Measurements from ENCODE around the gene NTNG2. TPM values are rescaled to one million over a fixed set of nuclear protein-coding genes. Genes with fewer than 3 reads are reported as not detected.

Gene NTNG2
- total RNA-seq, 1 donor from 2014 or later, result 2.5 TPM

DNA sequence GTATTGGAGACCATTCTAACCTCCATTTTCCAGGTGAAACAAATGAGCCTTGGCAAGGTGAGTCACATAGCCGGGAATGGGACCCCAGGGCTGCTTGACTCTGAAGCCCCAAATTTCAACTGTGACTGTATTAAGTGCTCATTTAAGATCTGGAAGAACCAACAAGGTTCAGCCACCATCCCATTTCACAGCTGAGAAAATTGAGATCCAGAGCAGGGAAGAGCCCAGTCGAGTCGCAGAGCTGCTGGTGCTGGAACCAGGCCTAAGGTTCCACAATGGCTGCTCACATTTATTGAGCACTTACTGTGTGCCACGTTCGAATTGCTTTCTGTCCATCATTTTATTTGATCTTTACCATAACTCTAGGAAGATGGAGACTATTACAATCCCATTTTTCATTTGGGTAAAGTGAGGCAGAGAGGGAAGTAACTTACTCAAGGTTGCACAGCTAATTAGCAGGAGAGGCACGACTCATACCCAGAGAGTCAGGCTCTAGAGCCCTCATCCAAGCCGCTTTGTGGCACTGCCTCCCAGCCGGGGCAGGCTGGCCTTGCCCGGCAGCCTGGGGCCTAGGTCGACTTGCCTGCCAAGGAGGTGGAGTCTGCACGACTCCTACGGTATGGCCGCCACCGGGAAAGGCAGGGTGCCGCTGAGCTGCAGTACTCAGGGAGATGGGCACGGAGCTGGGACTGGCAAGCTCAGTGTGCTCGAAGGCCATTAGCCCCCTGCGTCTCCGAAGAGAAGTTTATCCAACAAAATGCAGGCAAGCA is 4.3 kb upstream of the NTNG2 start:
- no peak overlapping the region for H2AFZ ChIP-seq (ENCODE audit: low read depth, low read length)
- no peak overlapping the region for H3K4me3 Mint-ChIP-seq (ENCODE audit: unreplicated experiment)
- peaks cover 1% of the 10 kb centered on the region for H3K4me1 Mint-ChIP-seq (ENCODE audit: low read depth, unreplicated experiment)
- H3K27ac Mint-ChIP-seq (ENCODE audit: unreplicated experiment), result no peak overlapping the region
- no peak overlapping the region for H3K9ac ChIP-seq (ENCODE audit: low read length)
- no peak for FAIRE-seq
- H3K9me3 Mint-ChIP-seq (ENCODE audit: unreplicated experiment), result no peaks in the 10 kb centered on the region
- H3K27me3 ChIP-seq (ENCODE audit: insufficient read depth, low read length), result peaks cover 49% of the 10 kb centered on the region
- no peak overlapping the region for H3K27ac ChIP-seq (ENCODE audit: low read depth, low read length)
- no peaks in the 10 kb centered on the region for H3K36me3 Mint-ChIP-seq (ENCODE audit: low read depth, unreplicated experiment)
- no peak overlapping the region for H3K4me3 ChIP-seq (ENCODE audit: insufficient read depth, low read depth, low read length)
- H3K79me2 ChIP-seq (ENCODE audit: insufficient read depth, low read length), result no peaks in the 10 kb centered on the region
- peaks cover 13% of the 10 kb centered on the region for H3K4me1 ChIP-seq (ENCODE audit: insufficient read depth, low read length)
- no peaks in the 10 kb centered on the region for H3K36me3 ChIP-seq (ENCODE audit: insufficient read depth, low read length)
- no peak overlapping the region for H3K4me2 ChIP-seq (ENCODE audit: low read length)
- TF ChIP-seq, protein P1, sequence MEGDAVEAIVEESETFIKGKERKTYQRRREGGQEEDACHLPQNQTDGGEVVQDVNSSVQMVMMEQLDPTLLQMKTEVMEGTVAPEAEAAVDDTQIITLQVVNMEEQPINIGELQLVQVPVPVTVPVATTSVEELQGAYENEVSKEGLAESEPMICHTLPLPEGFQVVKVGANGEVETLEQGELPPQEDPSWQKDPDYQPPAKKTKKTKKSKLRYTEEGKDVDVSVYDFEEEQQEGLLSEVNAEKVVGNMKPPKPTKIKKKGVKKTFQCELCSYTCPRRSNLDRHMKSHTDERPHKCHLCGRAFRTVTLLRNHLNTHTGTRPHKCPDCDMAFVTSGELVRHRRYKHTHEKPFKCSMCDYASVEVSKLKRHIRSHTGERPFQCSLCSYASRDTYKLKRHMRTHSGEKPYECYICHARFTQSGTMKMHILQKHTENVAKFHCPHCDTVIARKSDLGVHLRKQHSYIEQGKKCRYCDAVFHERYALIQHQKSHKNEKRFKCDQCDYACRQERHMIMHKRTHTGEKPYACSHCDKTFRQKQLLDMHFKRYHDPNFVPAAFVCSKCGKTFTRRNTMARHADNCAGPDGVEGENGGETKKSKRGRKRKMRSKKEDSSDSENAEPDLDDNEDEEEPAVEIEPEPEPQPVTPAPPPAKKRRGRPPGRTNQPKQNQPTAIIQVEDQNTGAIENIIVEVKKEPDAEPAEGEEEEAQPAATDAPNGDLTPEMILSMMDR (IDR thresholded peaks at IDR 0.05; ENCODE audit: insufficient read depth, low read depth, low read length), result no peak
- TF ChIP-seq EZH2 (IDR thresholded peaks at IDR 0.05; ENCODE audit: insufficient read depth, low read length), result no peak
- H3K27me3 Mint-ChIP-seq (ENCODE audit: low read depth, unreplicated experiment), result peaks cover 82% of the 10 kb centered on the region
- no peaks in the 10 kb centered on the region for H4K20me1 ChIP-seq (ENCODE audit: insufficient read depth, low read length)
- no peaks in the 10 kb centered on the region for H3K9me3 ChIP-seq (ENCODE audit: insufficient read depth, low read depth, low read length)
- DNase-seq (ENCODE audit: low read depth), result no peak

DNA sequence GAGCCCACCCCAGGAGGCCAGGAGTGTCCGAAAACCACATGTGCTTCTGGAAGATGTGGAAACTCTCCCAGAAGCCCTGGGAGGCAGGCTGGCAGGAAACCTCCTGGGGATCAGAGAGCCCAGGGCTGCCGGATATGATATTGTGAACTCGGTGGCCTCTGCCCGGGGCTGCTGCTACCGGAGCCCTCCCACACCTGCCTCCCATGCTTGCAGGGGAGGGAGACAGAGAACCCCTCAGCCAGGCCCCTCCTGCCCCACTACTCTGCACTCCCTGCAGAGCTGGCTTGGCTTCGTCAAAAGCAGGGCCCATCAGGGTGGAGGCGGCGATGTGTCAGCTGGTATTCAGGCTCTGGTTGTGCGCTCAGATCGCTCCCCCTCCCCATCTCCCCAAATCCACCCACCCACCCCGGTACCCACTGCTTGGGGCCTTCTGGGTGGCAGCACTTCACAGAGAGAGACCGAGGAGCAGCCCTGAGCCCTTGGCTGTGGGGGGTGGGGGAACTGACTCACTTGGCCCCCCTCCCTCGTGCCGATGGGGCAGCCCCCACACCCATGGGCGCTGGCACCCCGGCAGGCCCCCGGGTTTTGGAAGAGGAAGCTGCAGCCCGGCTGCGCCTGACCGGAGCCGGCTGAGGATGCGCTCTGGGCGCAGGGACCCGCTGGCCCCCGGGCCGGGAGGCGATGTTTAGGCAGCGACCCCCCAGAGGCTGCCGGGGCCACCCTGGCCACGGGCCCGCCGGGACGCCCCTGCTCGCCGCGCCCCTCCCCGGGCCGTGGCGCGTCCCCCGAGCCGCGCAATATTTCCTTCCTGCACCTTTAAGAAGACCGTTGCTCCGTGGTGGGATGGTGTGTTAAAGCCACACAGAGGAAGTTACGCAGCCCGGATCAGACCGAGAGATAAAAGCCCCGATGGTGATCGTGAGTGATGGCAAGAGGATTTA is 786 bp upstream of the NTNG2 start:
- H3K36me3 ChIP-seq (ENCODE audit: insufficient read depth, low read length), result no peaks in the 10 kb centered on the region
- H3K4me3 ChIP-seq (ENCODE audit: insufficient read depth, low read depth, low read length), result peak overlapping the region; percentile 80
- peak overlapping the region; percentile 66 for H3K9ac ChIP-seq (ENCODE audit: low read length)
- H4K20me1 ChIP-seq (ENCODE audit: insufficient read depth, low read length), result peaks cover 24% of the 10 kb centered on the region
- Mint-ChIP-seq H3K9me3 (ENCODE audit: unreplicated experiment) (no peaks in the 10 kb centered on the region), H3K4me1 (ENCODE audit: low read depth, unreplicated experiment) (peaks cover 3% of the 10 kb centered on the region), H3K36me3 (ENCODE audit: low read depth, unreplicated experiment) (no peaks in the 10 kb centered on the region), H3K27ac (ENCODE audit: unreplicated experiment) (peak overlapping the region; percentile 34), H3K4me3 (ENCODE audit: unreplicated experiment) (peak overlapping the region; percentile 94), H3K27me3 (ENCODE audit: low read depth, unreplicated experiment) (peaks cover 73% of the 10 kb centered on the region)
- FAIRE-seq (no peak), DNase-seq (ENCODE audit: low read depth) (peak; percentile 71)
- peak overlapping the region; percentile 96 for H3K4me2 ChIP-seq (ENCODE audit: low read length)
- H2AFZ ChIP-seq (ENCODE audit: low read depth, low read length), result peak overlapping the region; percentile 81
- H3K79me2 ChIP-seq (ENCODE audit: insufficient read depth, low read length), result no peaks in the 10 kb centered on the region
- H3K27ac ChIP-seq (ENCODE audit: low read depth, low read length), result no peak overlapping the region
- H3K4me1 ChIP-seq (ENCODE audit: insufficient read depth, low read length), result peaks cover 20% of the 10 kb centered on the region
- H3K9me3 ChIP-seq (ENCODE audit: insufficient read depth, low read depth, low read length), result no peaks in the 10 kb centered on the region
- peaks cover 66% of the 10 kb centered on the region for H3K27me3 ChIP-seq (ENCODE audit: insufficient read depth, low read length)
- TF ChIP-seq EZH2 (IDR thresholded peaks at IDR 0.05; ENCODE audit: insufficient read depth, low read length), result no peak
- TF ChIP-seq, protein P1 (IDR thresholded peaks at IDR 0.05; ENCODE audit: insufficient read depth, low read depth, low read length), result no peak
